T-helper 2 cell treated with Interferon-gamma antibody and Interleukin-4, amounts not matched to agents 100 ng/mL and 5 ng/mL, for 36 hours (primary cell): ENCODE measurements around the gene BMP7. TPM values are rescaled to one million over a fixed set of nuclear protein-coding genes. Genes with fewer than 3 reads are reported as not detected.
"Not testable (repeated sequence)": the region's sequence is repeated elsewhere in the genome, so short reads cannot be mapped to it uniquely, and the experiment has no call there.

Experiments used
- intact Hi-C: fragments of 100-400 bp; cut with micrococcal nuclease; formaldehyde crosslinking; loops from one replicate; pipeline ENCODE4 v1.15.1; 2023
- total RNA-seq: library from RNA; stranded (reverse); gene quantifications from 2 replicates; pipeline ENCODE4 v1.2.3, GENCODE V29; 2022

The BMP7 gene
- total RNA-seq, 1 donor from 2014 or later = not detected

DNA sequence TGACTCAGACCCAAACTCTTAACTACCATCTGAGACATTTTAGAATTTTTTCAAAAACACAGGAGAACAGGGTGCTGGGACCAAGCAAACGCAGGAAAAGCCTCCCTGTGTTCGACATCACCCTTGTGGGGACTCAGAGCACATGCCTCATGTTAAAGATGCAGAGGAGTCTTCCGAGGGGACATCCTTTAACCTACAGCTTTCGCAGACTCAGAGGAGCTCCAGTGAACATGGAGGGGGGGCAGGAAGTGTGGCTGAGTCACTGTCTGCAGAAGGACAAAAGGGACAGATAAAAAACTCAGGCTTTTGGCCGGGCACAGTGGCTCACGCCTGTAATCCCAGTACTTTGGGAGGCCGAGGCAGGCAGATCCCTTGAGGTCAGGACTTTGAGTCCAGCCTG is 15.1 kb downstream of the BMP7 start:
- intact Hi-C loops = no loop called here

DNA sequence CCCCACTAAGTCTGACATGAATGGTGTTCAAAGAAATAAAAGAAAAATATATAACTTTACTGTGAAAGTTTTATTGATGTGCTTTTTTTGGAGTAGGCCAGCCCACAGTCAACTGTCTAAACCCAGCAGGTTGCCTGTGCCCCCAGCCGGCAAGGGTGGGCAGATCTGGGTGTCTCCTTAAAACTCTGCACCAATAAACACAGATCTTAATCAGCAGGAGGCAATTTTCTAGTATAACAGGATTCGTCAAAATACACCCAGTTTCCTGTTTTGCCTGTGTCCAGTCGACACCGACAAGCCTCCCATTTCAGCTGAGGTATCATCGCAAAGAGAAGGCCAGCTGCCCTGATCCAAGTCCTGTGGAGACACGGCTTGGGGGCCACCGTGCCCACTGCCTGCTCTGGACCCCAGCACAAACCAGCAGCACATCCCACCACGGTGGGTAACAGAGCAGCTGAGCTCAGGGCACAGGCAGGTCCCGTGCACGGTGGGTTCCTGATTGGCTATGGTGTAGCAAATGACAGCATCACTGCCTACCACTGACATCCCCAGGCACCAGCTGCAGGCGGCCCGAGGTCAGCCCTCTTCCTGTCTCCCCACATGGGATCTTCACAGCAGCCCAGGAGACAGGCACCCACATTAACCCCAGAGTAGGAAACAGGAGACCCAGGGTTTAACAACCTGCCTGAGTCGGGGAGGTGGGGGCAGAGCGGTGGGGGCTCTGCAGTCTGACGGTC is 15.7 kb downstream of the BMP7 start:
- intact Hi-C loops = no loop called here

DNA sequence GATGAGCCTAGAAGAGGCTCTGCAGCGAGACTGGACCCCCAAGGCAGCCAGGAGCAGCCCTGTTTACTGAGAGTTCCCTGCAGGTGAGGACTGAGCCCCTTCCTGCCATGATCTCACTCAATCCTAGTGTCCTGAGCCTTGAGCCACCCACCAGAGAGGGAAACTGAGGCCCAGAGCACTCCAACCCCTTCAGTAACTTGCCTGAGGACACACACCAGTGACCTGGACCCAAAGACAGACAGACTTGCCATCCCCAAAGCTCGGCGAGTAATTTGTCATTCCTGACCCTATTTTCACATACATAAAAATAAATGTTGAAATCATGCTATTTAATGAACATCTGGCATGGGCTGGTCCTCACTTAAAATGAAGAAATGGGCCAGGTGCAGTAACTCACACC is 16.7 kb downstream of the BMP7 start:
- intact Hi-C loops = no loop called here

- intact Hi-C loops = no loop called here
Measured at GRCh38 chr20:57249073-57249472, 17.4 kb downstream of the BMP7 start.

- intact Hi-C loops = no loop called here
Measured at GRCh38 chr20:57248132-57248797, 18.2 kb downstream of the BMP7 start.

DNA sequence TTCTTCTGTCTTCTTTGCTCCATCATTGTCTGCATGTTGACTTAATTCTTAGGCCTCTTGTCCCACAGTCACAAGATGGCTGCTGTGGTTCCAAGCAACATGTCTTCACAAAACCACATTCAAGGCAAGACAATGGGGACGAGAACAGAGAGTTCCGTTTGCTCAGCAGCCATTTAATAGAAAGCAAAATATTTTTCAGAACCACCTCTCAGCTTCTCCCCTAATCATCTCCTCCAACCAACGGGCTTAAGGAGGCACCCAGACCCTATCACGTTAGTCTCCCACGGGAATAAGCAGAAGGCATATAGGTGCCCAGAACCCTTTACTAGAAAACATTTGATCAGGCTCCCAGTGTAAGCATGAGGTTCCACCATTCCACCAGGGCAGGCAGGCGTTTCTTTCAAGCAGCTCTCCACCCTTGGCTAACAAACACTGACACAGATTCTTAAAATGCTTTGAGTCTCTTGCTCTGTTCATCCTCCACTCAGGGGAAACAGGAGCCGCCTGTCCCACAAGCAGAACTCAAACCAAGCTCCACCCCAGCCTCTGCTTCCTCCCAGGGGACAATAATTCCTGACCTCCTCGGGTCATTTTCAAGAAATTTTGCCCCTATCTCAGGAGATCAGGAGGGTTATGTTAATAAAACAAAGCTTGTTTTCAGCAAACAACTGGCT is 19.0 kb downstream of the BMP7 start:
- intact Hi-C loops = no loop called here

DNA sequence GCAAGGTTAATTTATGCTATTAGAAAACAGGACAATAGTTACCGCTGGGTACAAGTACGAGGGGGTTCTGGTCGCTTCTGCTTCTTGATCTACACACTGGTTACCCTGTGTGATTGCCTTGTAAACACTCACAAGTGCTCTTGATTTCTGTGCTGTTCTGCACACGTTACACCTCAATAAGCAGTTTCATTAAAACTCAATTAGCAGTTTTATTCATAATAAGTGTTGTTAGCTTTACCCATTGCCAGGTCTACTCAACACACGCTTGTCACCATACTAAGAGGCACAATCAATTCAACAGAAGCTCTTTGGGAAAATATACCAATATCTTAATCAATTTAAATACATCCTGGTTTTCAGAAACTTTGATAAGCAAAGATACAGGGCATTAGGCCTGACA is 20.4 kb downstream of the BMP7 start:
- intact Hi-C loops = no loop called here

DNA sequence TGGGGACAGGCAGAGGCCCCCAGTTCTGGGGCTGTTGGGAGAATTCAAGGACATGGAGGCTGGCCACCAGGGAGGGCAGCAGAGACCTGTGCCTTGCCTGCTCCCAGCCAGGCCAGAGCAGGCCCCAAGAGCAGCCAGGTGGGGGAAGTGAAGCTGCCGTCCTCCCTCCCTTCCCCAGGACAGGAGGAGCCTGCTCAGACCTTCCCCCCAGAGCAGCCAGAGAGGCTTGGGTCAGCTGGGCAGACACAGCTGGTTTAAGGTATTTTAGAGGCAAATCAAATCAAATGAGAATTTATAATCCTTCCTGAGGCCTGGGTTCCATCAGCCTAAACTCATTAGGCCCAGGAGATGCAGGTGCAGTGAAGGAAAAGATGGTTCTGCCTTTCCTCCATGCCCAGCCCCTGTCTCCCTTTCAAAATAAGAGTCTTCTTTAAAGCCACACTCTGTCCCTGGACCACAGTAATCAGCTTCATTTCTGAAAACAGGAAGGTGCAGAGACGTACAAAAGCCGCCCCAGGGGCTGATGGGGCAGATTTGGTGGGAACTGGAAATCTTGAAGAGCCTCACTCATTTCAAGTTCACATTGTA is 21.7 kb downstream of the BMP7 start:
- intact Hi-C loops = no loop called here

- intact Hi-C loops = no loop called here
Measured at GRCh38 chr20:57244221-57244585, 22.2 kb downstream of the BMP7 start.

- intact Hi-C loops = no loop called here
Measured at GRCh38 chr20:57243480-57244220, 22.8 kb downstream of the BMP7 start.

DNA sequence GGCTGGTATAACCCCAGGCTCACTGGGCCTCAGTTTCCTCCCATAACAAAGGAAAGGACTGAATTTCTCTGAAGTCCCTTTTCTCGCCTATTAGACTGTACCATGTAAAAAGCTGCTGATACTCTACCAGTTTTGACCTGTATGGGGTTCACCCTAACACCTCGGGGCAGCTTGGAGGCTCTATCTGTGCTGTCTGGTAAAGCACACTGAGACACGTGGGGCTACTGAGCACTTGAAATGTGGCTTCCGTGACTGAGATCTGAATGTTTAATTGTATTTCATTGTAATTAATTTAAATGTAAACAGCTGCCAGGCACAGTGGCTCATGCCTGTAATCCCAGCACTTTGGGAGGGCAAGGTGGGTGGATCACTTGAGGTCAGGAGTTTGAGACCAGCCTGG is 24.0 kb downstream of the BMP7 start:
- intact Hi-C loops = no loop called here

- intact Hi-C loops = no loop called here
Measured at GRCh38 chr20:57241363-57241991, 25.0 kb downstream of the BMP7 start.

- intact Hi-C loops = no loop called here
Measured at GRCh38 chr20:57240581-57241362, 25.7 kb downstream of the BMP7 start.

- intact Hi-C loops = not testable (repeated sequence)
Measured at GRCh38 chr20:57239725-57240124, 26.7 kb downstream of the BMP7 start.

DNA sequence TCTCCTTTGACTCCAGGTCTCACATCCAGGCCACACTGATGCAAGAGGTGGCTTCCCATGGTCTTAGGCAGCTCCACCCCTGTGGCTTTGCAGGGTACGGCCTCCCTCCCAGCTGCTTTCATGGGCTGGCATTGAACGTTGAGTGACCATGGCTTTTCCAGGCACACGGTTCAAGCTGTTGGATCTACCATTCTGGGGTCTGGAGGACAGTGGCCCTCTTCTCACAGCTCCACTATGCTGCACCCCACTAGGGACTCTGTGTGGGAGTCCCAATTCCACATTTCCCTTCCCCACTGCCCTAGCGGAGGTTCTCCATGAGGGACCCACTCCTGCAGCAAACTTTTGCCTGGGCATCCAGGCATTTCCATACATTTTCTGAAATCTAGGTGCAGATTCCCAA is 27.1 kb downstream of the BMP7 start:
- intact Hi-C loops = not testable (repeated sequence)

- intact Hi-C loops = no loop called here
Measured at GRCh38 chr20:57238089-57238488, 28.4 kb downstream of the BMP7 start.

GRCh38 chr20:57237585-57237953 is 28.9 kb downstream of the BMP7 start:
- intact Hi-C loops = no loop called here

- intact Hi-C loops = no loop called here
Measured at GRCh38 chr20:57236813-57237584, 29.4 kb downstream of the BMP7 start.

DNA sequence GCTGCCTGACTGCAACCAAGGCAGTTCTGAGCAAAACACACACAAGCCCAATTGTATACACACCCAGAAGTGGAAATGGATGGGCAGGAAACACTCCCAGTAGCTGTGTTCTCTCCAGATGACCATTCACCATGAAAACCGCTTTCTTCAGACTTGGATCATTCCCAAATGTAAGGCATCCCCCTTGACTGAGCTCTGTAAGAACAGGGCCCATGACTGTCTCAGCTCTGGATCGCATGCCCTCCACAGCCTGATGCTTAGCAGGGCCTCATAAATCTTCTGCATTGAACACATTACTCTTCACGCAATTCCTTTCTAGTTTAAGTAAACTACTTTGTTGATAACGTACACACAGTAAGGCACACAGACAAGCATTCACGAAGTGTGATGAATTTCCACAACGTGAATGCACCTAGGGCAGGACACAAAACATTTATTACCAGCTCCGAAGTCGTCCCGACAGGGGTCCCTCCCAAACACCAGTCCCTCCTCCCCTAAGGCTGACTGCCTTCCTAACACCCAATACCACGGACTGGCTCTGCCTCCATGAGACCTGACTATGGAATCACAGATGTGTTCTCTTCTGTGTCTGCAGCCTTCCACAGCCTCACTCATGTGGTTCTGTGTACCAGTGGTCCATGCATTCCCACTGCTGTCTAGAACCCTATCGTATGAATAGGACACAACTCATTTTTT is 31.7 kb downstream of the BMP7 start:
- intact Hi-C loops = no loop called here
